K562 (cell line): ENCODE measurements around the gene ADSS2. TPM values are rescaled to one million over a fixed set of nuclear protein-coding genes. Genes with fewer than 3 reads are reported as not detected.

Experiments
- ARHGAP35 ChIP-seq: fragments of 450-650 bp; IDR thresholded peaks from 2 replicates; pipeline ENCODE4 v1.6.1; 2018; ENCODE audit not compliant: partially characterized antibody
- CREB3 ChIP-seq: fragments of 450-650 bp; conservative IDR thresholded peaks from 2 replicates; pipeline ENCODE4 v1.6.1; 2016; ENCODE audit warnings: missing genetic modification characterization, low read depth, mild to moderate bottlenecking, missing compliant biosample characterization, moderate library complexity
- CXXC5 ChIP-seq: fragments of 250-450 bp; sonication (Bioruptor Pico); IDR thresholded peaks from 2 replicates; pipeline ENCODE4 v1.8.0; 2022; ENCODE audit warnings: inconsistent platforms, mild to moderate bottlenecking, moderate library complexity
- E2F1 ChIP-seq: sonication (generic); formaldehyde crosslinking; IDR thresholded peaks from 2 replicates; pipeline ENCODE4 v1.8.1; 2023; ENCODE audit warnings: mild to moderate bottlenecking, missing genetic modification reagents, moderate library complexity
- E2F6 ChIP-seq, 2 experiments: IDR thresholded peaks; 2 replicates each; pipeline ENCODE4 v1.6.1; 2011; ENCODE audit warnings: borderline replicate concordance in 1 of 2, control low read depth in 1 of 2, low read depth in 1 of 2, low read length in 1 of 2, mild to moderate bottlenecking in 1 of 2, mixed read lengths in 1 of 2, moderate library complexity in 1 of 2; ENCODE audit not compliant: insufficient read depth in 1 of 2, insufficient read length in 1 of 2, poor library complexity in 1 of 2, severe bottlenecking in 1 of 2; ENCODE audit errors: extremely low read depth in 1 of 2
- HMBOX1 ChIP-seq: sonication (generic); IDR thresholded peaks from 2 replicates; pipeline ENCODE4 v1.6.1; 2016
- MCM5 ChIP-seq: fragments of 450-650 bp; IDR thresholded peaks from 2 replicates; pipeline ENCODE4 v1.6.1; 2016; ENCODE audit warnings: low read depth
- SPI1 ChIP-seq: IDR thresholded peaks from 2 replicates; pipeline ENCODE4 v1.6.1; 2011; ENCODE audit warnings: low read depth, low read length, control low read depth, borderline replicate concordance
- SRF ChIP-seq, 2 experiments: fragments of 250-450, 450-650 bp in 1 of 2; sonication (Bioruptor Pico) in 1 of 2; sonication (generic) in 1 of 2; formaldehyde crosslinking; IDR thresholded peaks; 2 replicates each; pipeline versions ENCODE4 v1.5.0 to v1.5.1; 2020 to 2022; ENCODE audit warnings: mild to moderate bottlenecking in 1 of 2, missing genetic modification reagents in 1 of 2
- SUPT5H ChIP-seq: fragments of 450-650 bp; IDR thresholded peaks from 2 replicates; pipeline ENCODE4 v1.6.1; 2016
- polyA plus RNA-seq, 8 experiments: library from polyadenylated mRNA; depleted of rRNA in 4 of 8; stranded (reverse) in 5 of 8; unstranded in 3 of 8; fragments of >200 nt; fragmentation: Nextera tagmentation in 2 of 8; fragmentation: Illumina TruSeq in 1 of 8; extraction: Ambion mirVana in 2 of 8; extraction: Trizol in 1 of 8; gene quantifications; 2 replicates each; pipeline versions ENCODE4 v1.2.1 to v1.2.3, GENCODE V29; 2011 to 2014; ENCODE audit warnings: inconsistent platforms in 1 of 8, missing spikeins in 1 of 8
- total RNA-seq, 7 experiments: library from RNA; depleted of rRNA in 6 of 7; stranded (reverse); fragments of >200 nt in 6 of 7; fragmentation: Illumina TruSeq in 2 of 7; extraction: Trizol in 2 of 7; gene quantifications; 2 replicates each; pipeline versions ENCODE4 v1.2.1 to v1.2.3, GENCODE V29; 2011 to 2021; ENCODE audit warnings: low replicate concordance in 1 of 7

The ADSS2 gene
- total and polyA plus RNA-seq, 9 of the 15 experiments (the other 6 are each of a cell fraction or from before 2014, with no cell fraction given): 8.8 to 63.8 (median 59.4) TPM

- TF ChIP-seq E2F6 (IDR thresholded peaks at IDR 0.05; ENCODE audit: borderline replicate concordance in 1 of 2, extremely low read depth in 1 of 2, insufficient read depth in 1 of 2, insufficient read length in 1 of 2, low read depth in 1 of 2, low read length in 1 of 2, poor library complexity in 1 of 2, severe bottlenecking in 1 of 2) (no peak), ARHGAP35 (no peak), CXXC5 (CRISPR knock-in tag) (peak; percentile 23), SRF (CRISPR knock-in tag; IDR thresholded peaks at IDR 0.05) (peak in 1 of 2 experiments; percentile 23; a peak in 1 of 4 replicates), MCM5 (no peak), CREB3 (tag) (0 out of 2 replicates have a peak, but pooled peaks have one; percentile 30), HMBOX1 (peak; percentile 90), SUPT5H (no peak; the same call in 1 of the 2 replicates), E2F1 (CRISPR knock-in tag) (0 out of 2 replicates have a peak, but pooled peaks have one; percentile 12), SPI1 (no peak)
Measured at GRCh38 chr1:244368279-244368678, 83.4 kb downstream of the ADSS2 start (continued).
